A549 (cell line): ENCODE data around the gene ABHD8. TPM values are rescaled to one million over a fixed set of nuclear protein-coding genes. Genes with fewer than 3 reads are reported as not detected.

Experiments
- ATAC-seq, 2 experiments: fragments of 200-7000 bp in 1 of 2; fragments of >200 bp in 1 of 2; cut with Nextera tagmentation in 1 of 2; cut with Tn5 transposase in 1 of 2; 3 replicates each; pipeline versions ENCODE4 v1.8.0 to v1.9.1; 2018 to 2020; ENCODE audit warnings: mild to moderate bottlenecking in 1 of 2, moderate library complexity in 1 of 2
- CTCF ChIA-PET: fragments of 300-600 bp; sonication (Branson Sonifier 250); formaldehyde crosslinking; extraction: SDS; loops from one replicate; lab custom pipeline; 2021; ENCODE audit warnings: antibody characterized with exemption, inconsistent platforms; lab: Yijun Ruan, JAX
- POLR2A ChIA-PET: fragments of 350-600 bp; formaldehyde crosslinking; extraction: SDS; loops from one replicate; lab custom pipeline; 2021; ENCODE audit warnings: antibody characterized with exemption, inconsistent platforms; lab: Yijun Ruan, JAX
- DNase-seq, 2 experiments: peaks; one replicate each; pipeline versions ENCODE4 v3.0.0 to v3.0.0-alpha.2; 2011 to 2016; ENCODE audit warnings: low read depth in 1 of 2, low spot score in 1 of 2
- FAIRE-seq: peaks from 2 replicates; lab custom pipeline; 2011; peaks lifted over from hg19 to GRCh38; lab: Jason Lieb, UNC
- H3K27ac ChIP-seq, 2 experiments: fragments of >200 bp; sonication (Bioruptor Twin); formaldehyde crosslinking; 3 replicates each; pipeline ENCODE4 v1.5.1; 2016 to 2017
- H3K4me1 ChIP-seq: fragments of >200 bp; sonication (Bioruptor Twin); formaldehyde crosslinking; 3 replicates; pipeline ENCODE4 v1.6.1; 2016
- H3K4me2 ChIP-seq: fragments of >200 bp; sonication (Bioruptor Twin); formaldehyde crosslinking; 3 replicates; pipeline ENCODE4 v1.6.1; 2016
- H3K4me3 ChIP-seq: fragments of >200 bp; sonication (Bioruptor Twin); formaldehyde crosslinking; 3 replicates; pipeline ENCODE4 v1.5.1; 2016
- H3K9me3 ChIP-seq: fragments of >200 bp; sonication (Bioruptor Twin); formaldehyde crosslinking; 3 replicates; pipeline ENCODE4 v1.6.1; 2016
- CBX2 ChIP-seq: fragments of 200-600 bp; sonication (generic); IDR thresholded peaks from 2 replicates; pipeline ENCODE4 v1.6.1; 2016; ENCODE audit warnings: low read depth, mild to moderate bottlenecking, borderline replicate concordance
- CBX8 ChIP-seq: fragments of 200-600 bp; sonication (generic); IDR thresholded peaks from 2 replicates; pipeline ENCODE4 v1.6.1; 2016
- CEBPB ChIP-seq, 2 experiments: fragments of >200 bp in 1 of 2; sonication (Bioruptor Twin) in 1 of 2; formaldehyde crosslinking in 1 of 2; IDR thresholded peaks; 2 replicates each; pipeline ENCODE4 v1.6.1; 2012 to 2016
- CHD2 ChIP-seq: fragments of 150-350 bp; IDR thresholded peaks from 2 replicates; pipeline ENCODE4 v1.6.1; 2014; ENCODE audit warnings: low read length; ENCODE audit not compliant: partially characterized antibody
- EP300 ChIP-seq, 2 experiments: fragments of >200 bp; sonication (Bioruptor Twin); formaldehyde crosslinking; IDR thresholded peaks; 2 replicates in 1 of 2; 3 replicates in 1 of 2; pipeline ENCODE4 v1.6.1; 2016 to 2017
- FOSB ChIP-seq: fragments of 250-450 bp; sonication (Bioruptor Pico); IDR thresholded peaks from 2 replicates; pipeline ENCODE4 v1.5.0; 2020; ENCODE audit warnings: mild to moderate bottlenecking, moderate library complexity
- FOXS1 ChIP-seq: fragments of 250-450 bp; sonication (Bioruptor Pico); IDR thresholded peaks from 2 replicates; pipeline ENCODE4 v1.5.0; 2020; ENCODE audit warnings: mild to moderate bottlenecking, moderate library complexity
- HEYL ChIP-seq: fragments of 250-450 bp; sonication (Bioruptor Pico); IDR thresholded peaks from 2 replicates; pipeline ENCODE4 v1.8.0; 2021; ENCODE audit warnings: mild to moderate bottlenecking, moderate library complexity
- HOXA7 ChIP-seq: fragments of 250-450 bp; sonication (Bioruptor Pico); IDR thresholded peaks from 2 replicates; pipeline ENCODE4 v1.5.0; 2020; ENCODE audit warnings: mild to moderate bottlenecking, moderate library complexity
- HOXB5 ChIP-seq: fragments of 250-450 bp; sonication (Bioruptor Pico); IDR thresholded peaks from 2 replicates; pipeline ENCODE4 v1.5.0; 2020; ENCODE audit warnings: mild to moderate bottlenecking, moderate library complexity
- KDM1A ChIP-seq: fragments of 200-600 bp; sonication (generic); IDR thresholded peaks from 2 replicates; pipeline ENCODE4 v1.6.1; 2016; ENCODE audit warnings: low read depth, mild to moderate bottlenecking
- MYC ChIP-seq: IDR thresholded peaks from 2 replicates; pipeline ENCODE4 v1.6.1; 2012; ENCODE audit warnings: mild to moderate bottlenecking, inconsistent platforms, low read length, improper control_type of control experiment, borderline replicate concordance
- NFE2L2 ChIP-seq: fragments of 150-350 bp; conservative IDR thresholded peaks from 2 replicates; pipeline ENCODE4 v1.6.1; 2014; ENCODE audit warnings: low read length
- NPAS2 ChIP-seq: fragments of 250-450 bp; sonication (Bioruptor Pico); IDR thresholded peaks from 2 replicates; pipeline ENCODE4 v1.8.0; 2022; ENCODE audit warnings: mild to moderate bottlenecking, moderate library complexity, borderline replicate concordance
- NR3C1 ChIP-seq: fragments of >200 bp; sonication (Bioruptor Twin); formaldehyde crosslinking; IDR thresholded peaks from 3 replicates; pipeline ENCODE4 v1.6.1; 2017
- PHF8 ChIP-seq: fragments of 200-600 bp; sonication (generic); IDR thresholded peaks from 2 replicates; pipeline ENCODE4 v1.6.1; 2016; ENCODE audit warnings: low read depth, mild to moderate bottlenecking, antibody characterized with exemption, moderate library complexity, borderline replicate concordance
- RARB ChIP-seq: fragments of 250-450 bp; sonication (Bioruptor Pico); IDR thresholded peaks from 2 replicates; pipeline ENCODE4 v1.8.0; 2021; ENCODE audit warnings: mild to moderate bottlenecking, moderate library complexity
- RCOR1 ChIP-seq: fragments of 150-350 bp; IDR thresholded peaks from 2 replicates; pipeline ENCODE4 v1.6.1; 2014; ENCODE audit warnings: antibody characterized with exemption, low read length, low read depth
- RNF2 ChIP-seq: fragments of 200-600 bp; sonication (generic); IDR thresholded peaks from 2 replicates; pipeline ENCODE4 v1.6.1; 2016; ENCODE audit warnings: low read depth, mild to moderate bottlenecking, antibody characterized with exemption, moderate library complexity, borderline replicate concordance
- SMC3 ChIP-seq: fragments of >200 bp; sonication (Bioruptor Twin); formaldehyde crosslinking; IDR thresholded peaks from 3 replicates; pipeline ENCODE4 v1.6.1; 2018; ENCODE audit warnings: inconsistent platforms
- TP53 ChIP-seq: fragments of 250-450 bp; sonication (Bioruptor Pico); IDR thresholded peaks from 2 replicates; pipeline ENCODE4 v1.5.0; 2021; ENCODE audit warnings: mild to moderate bottlenecking, moderate library complexity
- ZNF302 ChIP-seq: fragments of 250-450 bp; sonication (Bioruptor Pico); IDR thresholded peaks from 2 replicates; pipeline ENCODE4 v1.9.0; 2021; ENCODE audit warnings: inconsistent platforms, mild to moderate bottlenecking, moderate library complexity
- WGBS: methylation state at CpG from one replicate; pipeline ENCODE4 v1.1.6; 2017; ENCODE audit errors: missing lambda C conversion rate; 5-methylcytosine and 5-hydroxymethylcytosine counted together
- polyA plus RNA-seq, 4 experiments: library from polyadenylated mRNA; depleted of rRNA in 3 of 4; stranded (reverse); fragments of >200 nt; fragmentation: RNase III in 1 of 4; extraction: RNeasy Plus Mini Kit Qiagen cat#74134 plus additional on column Dnase treatment in 1 of 4; gene quantifications; 2 replicates in 3 of 4; 3 replicates in 1 of 4; pipeline ENCODE4 v1.2.3, GENCODE V29; 2011 to 2017
- TF ChIP-seq, protein P1 (sequence below): IDR thresholded peaks from 2 replicates; pipeline ENCODE4 v1.6.1; 2012; ENCODE audit warnings: low read depth, borderline replicate concordance
- TF ChIP-seq, protein P2 (sequence below): fragments of >200 bp; sonication (Bioruptor Twin); formaldehyde crosslinking; IDR thresholded peaks from 3 replicates; pipeline ENCODE4 v1.5.1; 2016
- TF ChIP-seq, protein P3 (sequence below): IDR thresholded peaks from 2 replicates; pipeline ENCODE4 v1.6.1; 2012
- TF ChIP-seq, protein P4 (sequence below): fragments of >200 bp; sonication (Bioruptor Twin); formaldehyde crosslinking; IDR thresholded peaks from 3 replicates; pipeline ENCODE4 v1.6.1; 2016
- TF ChIP-seq, protein P5 (sequence below): fragments of >200 bp; sonication (Bioruptor Twin); formaldehyde crosslinking; IDR thresholded peaks from 2 replicates; pipeline ENCODE4 v1.6.1; 2016

ABHD8 gene
- polyA plus RNA-seq, 2 of the 4 experiments (the other 2 are of a cell fraction): 2.3 to 4.2 TPM

DNA sequence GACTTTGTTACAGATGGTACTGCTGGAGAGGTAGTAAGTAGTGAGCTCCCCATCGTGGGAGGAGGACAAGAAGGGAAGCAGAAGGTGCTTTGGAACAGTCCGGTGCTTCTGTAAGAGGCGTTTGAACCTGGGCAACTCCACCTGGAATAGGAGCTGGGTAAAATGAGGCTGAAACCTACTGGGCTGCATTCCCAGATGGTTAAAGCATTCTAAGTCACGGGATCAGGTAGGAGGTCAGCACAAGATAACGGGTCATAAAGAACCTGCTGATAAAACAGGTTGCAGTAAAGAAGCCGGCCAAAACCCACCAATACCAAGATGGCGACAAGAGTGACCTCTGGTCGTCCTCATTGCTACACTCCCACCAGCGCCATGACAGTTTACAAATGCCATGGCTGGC lies 16.5 kb downstream of the ABHD8 start:
- TF ChIP-seq NR3C1 (no peak), ZNF302 (CRISPR knock-in tag) (no peak), CHD2 (no peak), FOXS1 (CRISPR knock-in tag) (no peak), SMC3 (no peak), NPAS2 (no peak), PHF8 (no peak), NFE2L2 (no peak), RARB (CRISPR knock-in tag) (no peak), HEYL (no peak), CBX8 (no peak), HOXB5 (no peak), TP53 (no peak), RNF2 (no peak), EP300 (IDR thresholded peaks at IDR 0.05) (no peak), KDM1A (no peak)
- TF ChIP-seq, protein P1, sequence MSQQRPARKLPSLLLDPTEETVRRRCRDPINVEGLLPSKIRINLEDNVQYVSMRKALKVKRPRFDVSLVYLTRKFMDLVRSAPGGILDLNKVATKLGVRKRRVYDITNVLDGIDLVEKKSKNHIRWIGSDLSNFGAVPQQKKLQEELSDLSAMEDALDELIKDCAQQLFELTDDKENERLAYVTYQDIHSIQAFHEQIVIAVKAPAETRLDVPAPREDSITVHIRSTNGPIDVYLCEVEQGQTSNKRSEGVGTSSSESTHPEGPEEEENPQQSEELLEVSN: no peak
- TF ChIP-seq, protein P2, sequence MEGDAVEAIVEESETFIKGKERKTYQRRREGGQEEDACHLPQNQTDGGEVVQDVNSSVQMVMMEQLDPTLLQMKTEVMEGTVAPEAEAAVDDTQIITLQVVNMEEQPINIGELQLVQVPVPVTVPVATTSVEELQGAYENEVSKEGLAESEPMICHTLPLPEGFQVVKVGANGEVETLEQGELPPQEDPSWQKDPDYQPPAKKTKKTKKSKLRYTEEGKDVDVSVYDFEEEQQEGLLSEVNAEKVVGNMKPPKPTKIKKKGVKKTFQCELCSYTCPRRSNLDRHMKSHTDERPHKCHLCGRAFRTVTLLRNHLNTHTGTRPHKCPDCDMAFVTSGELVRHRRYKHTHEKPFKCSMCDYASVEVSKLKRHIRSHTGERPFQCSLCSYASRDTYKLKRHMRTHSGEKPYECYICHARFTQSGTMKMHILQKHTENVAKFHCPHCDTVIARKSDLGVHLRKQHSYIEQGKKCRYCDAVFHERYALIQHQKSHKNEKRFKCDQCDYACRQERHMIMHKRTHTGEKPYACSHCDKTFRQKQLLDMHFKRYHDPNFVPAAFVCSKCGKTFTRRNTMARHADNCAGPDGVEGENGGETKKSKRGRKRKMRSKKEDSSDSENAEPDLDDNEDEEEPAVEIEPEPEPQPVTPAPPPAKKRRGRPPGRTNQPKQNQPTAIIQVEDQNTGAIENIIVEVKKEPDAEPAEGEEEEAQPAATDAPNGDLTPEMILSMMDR: no peak
- TF ChIP-seq, protein P3, sequence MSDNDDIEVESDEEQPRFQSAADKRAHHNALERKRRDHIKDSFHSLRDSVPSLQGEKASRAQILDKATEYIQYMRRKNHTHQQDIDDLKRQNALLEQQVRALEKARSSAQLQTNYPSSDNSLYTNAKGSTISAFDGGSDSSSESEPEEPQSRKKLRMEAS: no peak
- TF ChIP-seq, protein P4, sequence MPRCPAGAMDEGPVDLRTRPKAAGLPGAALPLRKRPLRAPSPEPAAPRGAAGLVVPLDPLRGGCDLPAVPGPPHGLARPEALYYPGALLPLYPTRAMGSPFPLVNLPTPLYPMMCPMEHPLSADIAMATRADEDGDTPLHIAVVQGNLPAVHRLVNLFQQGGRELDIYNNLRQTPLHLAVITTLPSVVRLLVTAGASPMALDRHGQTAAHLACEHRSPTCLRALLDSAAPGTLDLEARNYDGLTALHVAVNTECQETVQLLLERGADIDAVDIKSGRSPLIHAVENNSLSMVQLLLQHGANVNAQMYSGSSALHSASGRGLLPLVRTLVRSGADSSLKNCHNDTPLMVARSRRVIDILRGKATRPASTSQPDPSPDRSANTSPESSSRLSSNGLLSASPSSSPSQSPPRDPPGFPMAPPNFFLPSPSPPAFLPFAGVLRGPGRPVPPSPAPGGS: no peak
- TF ChIP-seq, all 56 proteins: peak for 0
- Histone ChIP-seq H3K27ac (no peak overlapping the region), H3K4me1 (0 out of 3 replicates have a peak, but pooled peaks cover 2% of the 10 kb centered on the region), H3K4me3 (no peak overlapping the region), H3K4me2 (no peak overlapping the region), H3K9me3 (no peaks in the 10 kb centered on the region)
- ChIA-PET POLR2A (no interaction called here), CTCF (interaction anchor here (0.6 to 1.1 kb wide), 2 partner anchors 15 to 25 kb away, joined by 3 read pairs; no protein-coding TSS in a partner anchor)
- ATAC-seq: no peak
- no peak for DNase-seq
- 83% methylated on average over 9 of the region's 9 CpGs for WGBS
- no peak for FAIRE-seq

DNA sequence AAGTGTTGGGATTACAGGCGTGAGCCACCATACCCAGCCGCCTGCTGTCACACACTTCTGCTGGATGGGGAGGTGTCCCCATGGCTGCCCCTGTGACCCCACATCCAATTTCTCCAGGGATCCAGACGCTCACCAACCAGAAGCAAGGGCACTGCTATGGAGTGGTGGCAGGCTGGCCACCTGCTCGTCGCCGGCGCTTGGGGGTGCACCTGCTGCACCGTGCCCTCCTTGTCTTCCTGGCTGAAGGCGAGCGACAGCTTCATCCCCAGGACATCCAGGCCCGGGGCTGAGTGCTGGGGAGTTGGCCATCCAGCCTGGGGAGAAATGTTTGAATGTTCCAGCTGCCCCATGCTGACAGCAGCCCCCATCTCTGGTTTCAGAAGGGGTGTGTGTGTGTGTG lies 17.0 kb downstream of the ABHD8 start:
- Histone ChIP-seq H3K9me3 (no peaks in the 10 kb centered on the region), H3K4me1 (no peaks in the 10 kb centered on the region), H3K4me3 (no peak overlapping the region), H3K27ac (no peak overlapping the region), H3K4me2 (no peak overlapping the region)
- ATAC-seq: no peak
- WGBS: 90% methylated on average over 3 of the region's 11 CpGs
- CTCF ChIA-PET: interaction anchor here (1.0 to 1.1 kb wide), 3 partner anchors 25 to 81 kb away, joined by 3 to 4 read pairs (median 3); no protein-coding TSS in a partner anchor
- POLR2A ChIA-PET: no interaction called here
- TF ChIP-seq CBX2: no peak
- TF ChIP-seq, protein P5, sequence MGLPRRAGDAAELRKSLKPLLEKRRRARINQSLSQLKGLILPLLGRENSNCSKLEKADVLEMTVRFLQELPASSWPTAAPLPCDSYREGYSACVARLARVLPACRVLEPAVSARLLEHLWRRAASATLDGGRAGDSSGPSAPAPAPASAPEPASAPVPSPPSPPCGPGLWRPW: no peak
- no peak for TF ChIP-seq FOSB (CRISPR knock-in tag)
- no peak for TF ChIP-seq CEBPB (IDR thresholded peaks at IDR 0.05)
- TF ChIP-seq, protein P4: no peak
- no peak for TF ChIP-seq RCOR1
- no peak for TF ChIP-seq MYC
- no peak for TF ChIP-seq CHD2
- no peak for TF ChIP-seq HOXA7 (CRISPR knock-in tag)
- no peak for DNase-seq
- no peak for FAIRE-seq
